Uterus (tissue), 4 donors: ENCODE data around the gene TMEM131L. TPM values are rescaled to one million over a fixed set of nuclear protein-coding genes. Genes with fewer than 3 reads are reported as not detected.

Experiments
- DNase-seq, 2 donors: peaks; one replicate each; pipeline ENCODE4 v3.0.0-alpha.2; 2019 to 2020
- H3K27ac ChIP-seq, 2 donors: fragments of 200-600 bp; sonication (generic); 1 replicate in 1 of 2; 2 replicates in 1 of 2; pipeline ENCODE4 v1.5.1; 2016 to 2018
- H3K27me3 ChIP-seq, 2 donors: fragments of 200-600 bp; sonication (generic); one replicate each; pipeline ENCODE4 v1.5.1; 2018 to 2019; ENCODE audit warnings: control low read depth in 1 of 2
- H3K36me3 ChIP-seq, 2 donors: fragments of 200-600 bp; sonication (generic); one replicate each; pipeline ENCODE4 v1.5.1; 2019; ENCODE audit warnings: control low read depth in 1 of 2
- H3K4me1 ChIP-seq, 2 donors: fragments of 200-600 bp; sonication (generic); one replicate each; pipeline ENCODE4 v1.5.1; 2018 to 2019; ENCODE audit warnings: control low read depth in 1 of 2
- H3K4me3 ChIP-seq, 2 donors: fragments of 200-600 bp; sonication (generic); 1 replicate in 1 of 2; 2 replicates in 1 of 2; pipeline ENCODE4 v1.5.1; 2018 to 2019; ENCODE audit warnings: mild to moderate bottlenecking in 1 of 2
- H3K9me3 ChIP-seq, 2 donors: fragments of 200-600 bp; sonication (generic); one replicate each; pipeline ENCODE4 v1.5.1; 2019; ENCODE audit warnings: control low read depth in 1 of 2
- POLR2A ChIP-seq, 2 donors: fragments of 450-650 bp; IDR thresholded peaks; one replicate each; pipeline ENCODE4 v1.6.1; 2016; ENCODE audit warnings: antibody characterized with exemption in 2 of 2, mild to moderate bottlenecking in 1 of 2, moderate library complexity in 1 of 2
- intact Hi-C: fragments of 100-400 bp; cut with DNase I; formaldehyde crosslinking; loops from one replicate; pipeline ENCODE4 v1.15.1; 2023; ENCODE audit warnings: low total_unique reads
- total RNA-seq, 4 donors: library from RNA; depleted of rRNA in 3 of 4; stranded (reverse); fragments of >200 nt in 3 of 4; gene quantifications; one replicate each; pipeline versions ENCODE4 v1.1.0 to v1.2.4, GENCODE V29; 2014 to 2023
- TF ChIP-seq, protein P1 (sequence below), 4 experiments: fragments of 200-600 bp in 2 of 4; fragments of 450-650 bp in 2 of 4; sonication (generic) in 2 of 4; IDR thresholded peaks; one replicate each; pipeline ENCODE4 v1.5.1; 2016 to 2019; ENCODE audit warnings: antibody characterized with exemption in 4 of 4, mild to moderate bottlenecking in 2 of 4, moderate library complexity in 1 of 4
- donor health status: DM: yes; HTN: yes; CAD: no.

Gene TMEM131L
- total RNA-seq, 4 donors from 2014 or later = 2.4 to 49.6 (median 18.0) TPM

DNA sequence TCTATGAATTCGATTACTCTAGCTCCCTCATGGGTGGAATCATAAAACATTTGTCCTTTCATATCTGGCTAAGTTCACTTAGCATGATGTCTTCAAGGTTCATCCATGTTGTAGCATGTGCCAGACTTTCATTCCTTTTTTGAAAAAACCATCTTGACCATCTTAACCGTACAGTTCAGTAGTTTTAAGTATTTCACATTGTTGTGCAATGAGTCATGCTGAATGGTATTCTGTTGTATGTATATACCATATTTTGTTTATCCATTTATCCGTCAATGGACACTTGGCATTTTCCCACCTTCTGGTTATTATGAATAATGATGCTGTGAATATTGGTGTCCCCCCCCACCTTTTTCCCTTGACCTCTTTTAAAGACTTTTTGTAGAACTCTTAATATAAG, 145.5 kb downstream of the TMEM131L start:
- H3K4me3 ChIP-seq = no peak overlapping the region
- intact Hi-C loops = no loop called here
- no peaks in the 10 kb centered on the region for H3K27me3 ChIP-seq
- H3K9me3 ChIP-seq = no peaks in the 10 kb centered on the region
- no peak for DNase-seq
- H3K4me1 ChIP-seq = no peaks in the 10 kb centered on the region
- no peak for TF ChIP-seq POLR2A (IDR thresholded peaks at IDR 0.05)
- H3K27ac ChIP-seq = no peak overlapping the region
- no peaks in the 10 kb centered on the region for H3K36me3 ChIP-seq

DNA sequence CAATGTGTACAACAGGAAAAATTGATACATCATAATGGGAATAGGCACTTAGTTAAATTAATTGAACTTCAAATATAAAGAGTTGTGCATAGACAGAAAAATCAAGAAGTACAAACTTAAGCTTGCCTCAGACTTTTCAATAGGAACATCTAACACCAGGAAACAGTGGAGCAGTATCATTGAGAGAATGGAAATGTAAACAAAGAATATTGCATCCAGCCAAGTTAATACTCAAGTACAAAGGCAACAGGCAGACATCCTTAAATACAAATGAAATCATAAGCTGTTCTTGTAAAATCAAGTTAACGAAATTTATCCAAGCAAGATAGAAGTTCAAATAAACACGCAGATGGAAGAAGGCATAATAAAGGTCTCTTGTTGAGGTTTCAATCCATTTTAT, 146.7 kb downstream of the TMEM131L start:
- DNase-seq = no peak
- H3K4me3 ChIP-seq = no peak overlapping the region
- no peak overlapping the region for H3K27ac ChIP-seq
- TF ChIP-seq, protein P1, sequence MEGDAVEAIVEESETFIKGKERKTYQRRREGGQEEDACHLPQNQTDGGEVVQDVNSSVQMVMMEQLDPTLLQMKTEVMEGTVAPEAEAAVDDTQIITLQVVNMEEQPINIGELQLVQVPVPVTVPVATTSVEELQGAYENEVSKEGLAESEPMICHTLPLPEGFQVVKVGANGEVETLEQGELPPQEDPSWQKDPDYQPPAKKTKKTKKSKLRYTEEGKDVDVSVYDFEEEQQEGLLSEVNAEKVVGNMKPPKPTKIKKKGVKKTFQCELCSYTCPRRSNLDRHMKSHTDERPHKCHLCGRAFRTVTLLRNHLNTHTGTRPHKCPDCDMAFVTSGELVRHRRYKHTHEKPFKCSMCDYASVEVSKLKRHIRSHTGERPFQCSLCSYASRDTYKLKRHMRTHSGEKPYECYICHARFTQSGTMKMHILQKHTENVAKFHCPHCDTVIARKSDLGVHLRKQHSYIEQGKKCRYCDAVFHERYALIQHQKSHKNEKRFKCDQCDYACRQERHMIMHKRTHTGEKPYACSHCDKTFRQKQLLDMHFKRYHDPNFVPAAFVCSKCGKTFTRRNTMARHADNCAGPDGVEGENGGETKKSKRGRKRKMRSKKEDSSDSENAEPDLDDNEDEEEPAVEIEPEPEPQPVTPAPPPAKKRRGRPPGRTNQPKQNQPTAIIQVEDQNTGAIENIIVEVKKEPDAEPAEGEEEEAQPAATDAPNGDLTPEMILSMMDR (IDR thresholded peaks at IDR 0.05) = no peak
- no peak for TF ChIP-seq POLR2A (IDR thresholded peaks at IDR 0.05)
- no peaks in the 10 kb centered on the region for H3K27me3 ChIP-seq
- no peaks in the 10 kb centered on the region for H3K36me3 ChIP-seq
- intact Hi-C loops = no loop called here
- no peaks in the 10 kb centered on the region for H3K9me3 ChIP-seq
- no peaks in the 10 kb centered on the region for H3K4me1 ChIP-seq

DNA sequence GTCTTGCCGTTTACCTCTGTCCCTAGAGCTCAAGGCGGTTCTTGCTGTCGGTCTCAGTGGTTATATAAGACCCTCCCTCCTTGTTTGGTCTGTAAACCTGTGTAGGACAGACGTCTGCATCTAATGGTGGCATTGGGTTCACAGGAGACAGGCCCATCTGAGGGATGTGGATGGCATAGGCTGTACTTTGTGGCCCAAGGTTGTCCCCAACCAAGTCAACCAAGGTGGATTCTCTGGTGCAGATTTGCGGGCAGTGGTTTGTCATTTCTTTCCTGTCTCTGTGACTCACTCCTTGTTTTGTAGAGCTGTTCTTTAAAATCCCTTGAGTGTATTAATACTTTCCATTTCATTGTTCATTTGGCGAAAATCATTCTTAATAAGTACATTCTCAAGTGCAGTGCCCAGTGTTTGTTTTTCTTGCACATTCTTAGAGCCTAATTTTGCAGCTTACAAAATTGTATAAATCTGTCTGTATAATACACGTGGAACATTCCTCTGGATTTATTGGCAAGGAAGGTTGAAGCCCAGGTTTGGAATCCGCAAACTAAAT, 149.9 kb downstream of the TMEM131L start:
- H3K9me3 ChIP-seq = no peaks in the 10 kb centered on the region
- H3K27ac ChIP-seq = no peak overlapping the region
- intact Hi-C loops = no loop called here
- TF ChIP-seq, protein P1 (IDR thresholded peaks at IDR 0.05) = no peak
- DNase-seq = no peak
- peaks cover 0 to 4% of the 10 kb centered on the region in 2 donors for H3K4me1 ChIP-seq
- H3K4me3 ChIP-seq = no peak overlapping the region
- H3K36me3 ChIP-seq = no peaks in the 10 kb centered on the region
- no peaks in the 10 kb centered on the region for H3K27me3 ChIP-seq

DNA sequence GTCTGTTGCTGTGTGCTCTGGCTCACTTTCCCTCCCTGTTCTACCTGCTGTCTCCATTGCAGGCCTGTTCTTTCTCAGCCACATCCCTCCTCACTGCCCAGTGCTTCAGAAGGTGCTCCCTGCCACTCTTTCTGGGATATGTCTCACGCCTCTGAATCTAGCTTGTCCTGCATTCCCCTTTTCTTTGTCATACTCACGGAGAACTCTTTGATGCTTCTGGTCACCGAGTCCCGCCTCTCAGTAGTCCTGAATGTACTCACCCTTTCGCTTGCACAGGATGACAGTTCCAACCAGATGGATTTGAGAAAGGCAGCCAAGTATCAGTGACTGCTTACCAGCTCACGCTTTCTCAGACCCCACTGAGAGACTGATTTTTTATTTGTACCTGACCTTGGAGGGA, 152.7 kb downstream of the TMEM131L start:
- H3K9me3 ChIP-seq = no peaks in the 10 kb centered on the region
- H3K27ac ChIP-seq = no peak overlapping the region
- H3K27me3 ChIP-seq = no peaks in the 10 kb centered on the region
- intact Hi-C loops = no loop called here
- H3K36me3 ChIP-seq = no peaks in the 10 kb centered on the region
- peaks cover 0 to 4% of the 10 kb centered on the region in 2 donors for H3K4me1 ChIP-seq
- H3K4me3 ChIP-seq = no peak overlapping the region
- no peak for DNase-seq
- TF ChIP-seq, protein P1 (IDR thresholded peaks at IDR 0.05) = no peak
- TF ChIP-seq POLR2A (IDR thresholded peaks at IDR 0.05) = no peak

DNA sequence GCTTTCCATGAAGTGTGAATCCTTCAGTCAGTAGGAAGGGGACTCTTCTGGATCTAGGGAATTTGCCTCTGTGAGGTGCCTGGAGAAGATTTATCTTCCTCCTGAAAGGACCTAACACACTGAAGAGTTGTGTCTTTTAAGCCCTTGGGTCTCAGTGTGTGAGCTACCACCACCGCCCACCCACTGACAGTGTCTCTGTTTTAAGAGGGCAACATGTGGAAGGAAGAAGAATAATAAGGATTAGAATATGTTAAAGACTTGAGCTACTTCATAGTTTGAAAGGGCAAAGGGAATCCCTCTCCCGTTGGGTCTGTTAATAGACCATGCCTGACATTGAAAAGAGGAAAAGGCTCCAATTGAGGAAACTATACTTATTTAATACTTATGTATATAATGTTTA, 153.7 kb downstream of the TMEM131L start:
- intact Hi-C loops = no loop called here
- DNase-seq = no peak
- H3K9me3 ChIP-seq = no peaks in the 10 kb centered on the region
- peaks cover 0 to 4% of the 10 kb centered on the region in 2 donors for H3K4me1 ChIP-seq
- no peaks in the 10 kb centered on the region for H3K36me3 ChIP-seq
- no peaks in the 10 kb centered on the region for H3K27me3 ChIP-seq
- no peak overlapping the region for H3K27ac ChIP-seq
- H3K4me3 ChIP-seq = no peak overlapping the region
- TF ChIP-seq, protein P1 (IDR thresholded peaks at IDR 0.05) = no peak
- TF ChIP-seq POLR2A (IDR thresholded peaks at IDR 0.05) = no peak

DNA sequence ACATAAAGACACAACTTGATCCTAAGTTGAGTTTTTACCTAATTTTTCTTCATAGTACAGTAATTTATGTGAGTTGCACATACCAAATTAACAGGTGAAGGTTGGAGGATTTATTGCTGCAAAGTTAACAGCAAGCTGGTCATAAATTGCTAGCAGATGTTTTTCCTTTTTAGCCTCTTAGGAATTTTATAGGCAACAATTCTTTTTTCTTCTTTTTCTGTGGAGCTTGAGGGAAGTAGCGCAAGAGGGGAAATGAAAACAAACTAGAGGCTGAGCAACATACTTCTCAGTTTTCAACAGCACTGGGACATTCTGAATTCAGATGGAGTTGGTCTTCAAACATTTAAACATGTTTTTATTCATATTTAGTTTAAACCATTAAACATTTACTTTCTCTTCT, 154.2 kb downstream of the TMEM131L start:
- DNase-seq = no peak
- no peaks in the 10 kb centered on the region for H3K36me3 ChIP-seq
- H3K27ac ChIP-seq = no peak overlapping the region

More for the DNA sequence above, 154.2 kb downstream of the TMEM131L start:
- Histone ChIP-seq H3K4me1 (peaks cover 0 to 4% of the 10 kb centered on the region in 2 donors), H3K4me3 (no peak overlapping the region), H3K27me3 (no peaks in the 10 kb centered on the region), H3K9me3 (no peaks in the 10 kb centered on the region)
- intact Hi-C loops = no loop called here
- TF ChIP-seq, protein P1 (IDR thresholded peaks at IDR 0.05) = no peak
- TF ChIP-seq POLR2A (IDR thresholded peaks at IDR 0.05) = no peak
